ENCODE results near the gene C16orf92. TPM values are rescaled to one million over a fixed set of nuclear protein-coding genes. Genes with fewer than 3 reads are reported as not detected.
"Not testable (repeated sequence)": the region's sequence is repeated elsewhere in the genome, so short reads cannot be mapped to it uniquely, and the experiment has no call there.

The C16orf92 gene
- total and polyA plus RNA-seq, 4 experiments from 2014 or later = not detected

DNA sequence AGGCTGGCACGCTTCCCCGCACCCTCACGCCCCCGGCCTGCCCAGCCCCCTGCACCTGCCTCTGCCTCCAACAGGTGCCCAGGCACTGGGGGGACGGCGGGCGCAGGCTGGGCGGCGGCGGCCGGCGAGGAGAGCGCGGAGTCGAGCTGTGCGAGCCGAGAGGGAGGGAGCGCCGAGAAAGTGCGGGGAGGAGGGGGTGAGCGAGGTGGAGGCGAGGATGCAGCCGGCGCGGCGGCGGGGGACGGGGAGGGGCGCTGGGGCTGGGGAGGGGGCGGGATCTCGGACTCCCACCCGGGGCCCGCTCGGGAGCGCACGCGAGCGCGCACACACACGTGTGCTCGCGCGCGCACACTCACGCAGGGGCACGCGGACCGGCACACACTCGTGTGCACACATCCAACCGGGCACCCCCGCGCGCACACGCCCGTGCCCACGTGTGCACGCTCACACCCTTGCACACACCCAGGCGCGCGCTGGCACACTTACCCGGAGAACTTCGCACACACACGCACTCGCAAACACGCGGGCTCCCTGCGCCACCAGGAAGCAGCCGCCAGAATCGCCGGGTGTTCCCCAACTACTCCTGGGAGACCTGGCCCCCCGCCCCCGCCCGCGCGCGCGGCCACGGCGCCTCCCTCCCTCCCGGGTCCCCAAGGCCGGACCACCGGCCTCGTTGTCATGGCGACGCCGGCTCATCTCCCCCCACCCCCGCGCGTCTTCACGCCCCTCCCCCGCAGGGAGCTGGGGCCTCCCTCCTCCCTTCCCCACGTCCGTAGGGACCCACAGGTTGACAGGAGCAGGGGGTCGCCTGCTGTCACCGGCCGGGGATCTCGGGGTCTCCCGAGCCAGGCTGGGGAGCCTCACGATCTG is 11.9 kb upstream of the C16orf92 start, which contains the start of gene DOC2A:
Gene DOC2A, minus strand, starts transcription at position 184 of the 870 bp plus-strand sequence. CDS start 805 bp downstream, outside the sequence.
- intact Hi-C loops (cut with micrococcal nuclease) = no loop called here
- peak within 1 kb of the TSS in 2 of 7 donors; percentile 62 to 75 for H3K27ac Mint-ChIP-seq
- peaks cover 2 to 6% (median 4%) of the 10 kb centered on the region in 4 donors for H3K4me1 Mint-ChIP-seq
- peak in 3 of 5 donors; percentile 24 to 32 (median 25) for DNase-seq
- peak within 1 kb of the TSS; percentile 76 to 90 (median 86) for H3K4me3 Mint-ChIP-seq
- POLR2A ChIA-PET (ENCODE audit: partially characterized antibody) = no interaction called here
- Histone ChIP-seq H3K27me3 (ENCODE audit: insufficient read depth, low read length) (peaks cover 7% of the 10 kb centered on the region), H3K4me3 (ENCODE audit: low read length in 2 of 2) (peak within 1 kb of the TSS in 1 of 2 donors; percentile 34), H3K4me1 (ENCODE audit: insufficient read depth, low read length) (peaks cover 7% of the 10 kb centered on the region), H3K36me3 (ENCODE audit: insufficient read depth, low read length) (no peaks in the 10 kb centered on the region), H3K9me3 (ENCODE audit: control insufficient read depth in 1 of 2, low read length in 2 of 2) (no peaks in the 10 kb centered on the region), H3K27ac (ENCODE audit: low read depth, low read length) (no peak within 1 kb of the TSS)
- peaks cover 7 to 17% of the 10 kb centered on the region in 2 donors for H3K27me3 Mint-ChIP-seq
- H3K9me3 Mint-ChIP-seq = no peaks in the 10 kb centered on the region
- CTCF ChIA-PET (ENCODE audit: partially characterized antibody) = no interaction called here
- H3K36me3 Mint-ChIP-seq = no peaks in the 10 kb centered on the region

DNA sequence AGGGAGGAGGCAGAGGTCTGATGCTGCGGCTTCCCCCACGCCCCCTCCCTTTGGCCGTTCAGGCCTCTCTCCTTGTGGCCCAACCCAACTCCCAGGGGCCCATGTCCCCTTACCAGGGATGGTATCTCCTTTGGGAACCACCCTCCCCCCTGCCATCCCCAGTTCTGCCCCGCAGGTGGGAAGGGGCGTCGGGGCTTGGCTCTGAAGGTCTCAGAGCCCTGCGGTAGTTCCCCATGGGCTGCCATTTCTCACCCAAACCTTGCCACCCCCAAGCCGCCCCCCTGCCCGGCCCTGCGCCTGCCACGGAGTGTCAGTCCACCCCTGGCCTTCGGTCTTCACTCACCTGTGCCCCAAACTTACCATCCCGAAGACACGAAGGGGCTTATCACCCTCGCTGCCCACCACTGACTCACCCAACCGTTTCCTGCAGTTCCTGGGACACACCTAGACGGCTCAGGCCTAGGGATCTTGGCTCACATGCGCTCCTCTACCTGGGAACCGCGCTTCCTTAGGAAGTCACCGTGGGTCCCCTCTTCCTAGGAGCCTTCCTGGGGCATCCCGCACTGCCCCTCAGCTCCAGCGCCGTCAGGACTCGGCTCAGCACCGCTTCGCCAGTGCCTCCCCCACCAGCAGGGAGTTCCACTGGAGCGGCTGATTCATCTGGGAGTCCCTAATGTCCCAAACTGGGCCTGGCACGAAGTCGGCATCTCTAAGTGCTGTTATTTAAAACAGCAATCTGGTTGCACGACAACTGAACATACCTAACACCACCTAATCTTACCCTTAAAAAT is 11.1 kb upstream of the C16orf92 start:
- peak overlapping the region; percentile 81 to 90 (median 86) for H3K4me3 Mint-ChIP-seq
- intact Hi-C loops (cut with micrococcal nuclease) = no loop called here
- H3K27me3 ChIP-seq (ENCODE audit: insufficient read depth, low read length) = peaks cover 7% of the 10 kb centered on the region
- H3K4me1 Mint-ChIP-seq = peaks cover 2 to 6% (median 4%) of the 10 kb centered on the region in 4 donors
- no peaks in the 10 kb centered on the region for H3K9me3 ChIP-seq (ENCODE audit: control insufficient read depth in 1 of 2, low read length in 2 of 2)
- H3K4me3 ChIP-seq (ENCODE audit: low read length in 2 of 2) = peak overlapping the region in 1 of 2 donors; percentile 34
- ChIA-PET POLR2A (ENCODE audit: partially characterized antibody) (no interaction called here), CTCF (ENCODE audit: partially characterized antibody) (interaction anchor here (1.0 kb wide), 1 partner anchor 21 kb away, joined by 3 read pairs; no protein-coding TSS in a partner anchor)
- H3K9me3 Mint-ChIP-seq = no peaks in the 10 kb centered on the region
- H3K27ac Mint-ChIP-seq = peak overlapping the region in 6 of 7 donors; percentile 29 to 82 (median 64)
- DNase-seq = no peak
- H3K36me3 ChIP-seq (ENCODE audit: insufficient read depth, low read length) = no peaks in the 10 kb centered on the region
- no peaks in the 10 kb centered on the region for H3K36me3 Mint-ChIP-seq
- H3K27me3 Mint-ChIP-seq = peaks cover 7 to 17% of the 10 kb centered on the region in 2 donors
- no peak overlapping the region for H3K27ac ChIP-seq (ENCODE audit: low read depth, low read length)
- H3K4me1 ChIP-seq (ENCODE audit: insufficient read depth, low read length) = peaks cover 7% of the 10 kb centered on the region

DNA sequence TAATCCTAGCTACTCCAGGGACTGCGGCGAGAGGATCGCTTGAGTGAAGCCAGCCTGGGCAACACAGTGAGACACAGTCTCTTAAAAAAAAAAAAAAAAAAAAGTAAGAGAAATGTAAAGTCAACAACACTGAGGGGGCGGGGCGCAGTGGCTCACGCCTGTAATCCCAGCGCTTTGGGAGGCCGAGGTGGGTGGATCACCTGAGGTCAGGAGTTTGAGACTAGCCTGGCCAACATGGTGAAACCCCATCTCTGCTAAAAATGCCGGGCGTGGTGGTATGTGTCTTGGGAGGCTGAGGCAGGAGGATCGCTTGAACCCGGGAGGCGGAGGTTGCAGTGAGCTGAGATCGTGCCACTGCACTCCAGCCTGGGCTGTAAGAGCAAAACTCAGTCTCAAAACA is 10.4 kb upstream of the C16orf92 start:
- H3K9me3 Mint-ChIP-seq; H3K4me3 ChIP-seq (ENCODE audit: low read length in 2 of 2); H3K4me1 Mint-ChIP-seq; intact Hi-C loops (cut with micrococcal nuclease); H3K27ac ChIP-seq (ENCODE audit: low read depth, low read length); H3K4me1 ChIP-seq (ENCODE audit: insufficient read depth, low read length); POLR2A ChIA-PET (ENCODE audit: partially characterized antibody); DNase-seq; H3K27me3 ChIP-seq (ENCODE audit: insufficient read depth, low read length); H3K9me3 ChIP-seq (ENCODE audit: control insufficient read depth in 1 of 2, low read length in 2 of 2); H3K36me3 Mint-ChIP-seq; H3K36me3 ChIP-seq (ENCODE audit: insufficient read depth, low read length): not testable (repeated sequence)
- Mint-ChIP-seq H3K27me3 (peaks cover 7 to 17% of the 10 kb centered on the region in 2 donors), H3K27ac (peak overlapping the region in 1 of 7 donors; percentile 31), H3K4me3 (peak overlapping the region in 5 of 8 donors; percentile 17 to 87 (median 72))
- CTCF ChIA-PET (ENCODE audit: partially characterized antibody) = interaction anchor here (0.6 to 1.2 kb wide), 4 partner anchors 11 to 312 kb away, joined by 3 to 5 read pairs (median 3); partner anchors contain the start of gene C16orf92

- H3K4me1 Mint-ChIP-seq; DNase-seq; CTCF ChIA-PET (ENCODE audit: partially characterized antibody); H3K27ac Mint-ChIP-seq; H3K36me3 Mint-ChIP-seq; H3K27me3 ChIP-seq (ENCODE audit: insufficient read depth, low read length); H3K27me3 Mint-ChIP-seq; H3K9me3 ChIP-seq (ENCODE audit: control insufficient read depth in 1 of 2, low read length in 2 of 2); H3K4me1 ChIP-seq (ENCODE audit: insufficient read depth, low read length); POLR2A ChIA-PET (ENCODE audit: partially characterized antibody); H3K27ac ChIP-seq (ENCODE audit: low read depth, low read length); H3K9me3 Mint-ChIP-seq; intact Hi-C loops (cut with micrococcal nuclease); H3K4me3 ChIP-seq (ENCODE audit: low read length in 2 of 2); H3K36me3 ChIP-seq (ENCODE audit: insufficient read depth, low read length): not testable (repeated sequence)
- H3K4me3 Mint-ChIP-seq = peak overlapping the region in 1 of 8 donors; percentile 12
Observed at GRCh38 chr16:30015450-30015849, 7.5 kb upstream of the C16orf92 start.

DNA sequence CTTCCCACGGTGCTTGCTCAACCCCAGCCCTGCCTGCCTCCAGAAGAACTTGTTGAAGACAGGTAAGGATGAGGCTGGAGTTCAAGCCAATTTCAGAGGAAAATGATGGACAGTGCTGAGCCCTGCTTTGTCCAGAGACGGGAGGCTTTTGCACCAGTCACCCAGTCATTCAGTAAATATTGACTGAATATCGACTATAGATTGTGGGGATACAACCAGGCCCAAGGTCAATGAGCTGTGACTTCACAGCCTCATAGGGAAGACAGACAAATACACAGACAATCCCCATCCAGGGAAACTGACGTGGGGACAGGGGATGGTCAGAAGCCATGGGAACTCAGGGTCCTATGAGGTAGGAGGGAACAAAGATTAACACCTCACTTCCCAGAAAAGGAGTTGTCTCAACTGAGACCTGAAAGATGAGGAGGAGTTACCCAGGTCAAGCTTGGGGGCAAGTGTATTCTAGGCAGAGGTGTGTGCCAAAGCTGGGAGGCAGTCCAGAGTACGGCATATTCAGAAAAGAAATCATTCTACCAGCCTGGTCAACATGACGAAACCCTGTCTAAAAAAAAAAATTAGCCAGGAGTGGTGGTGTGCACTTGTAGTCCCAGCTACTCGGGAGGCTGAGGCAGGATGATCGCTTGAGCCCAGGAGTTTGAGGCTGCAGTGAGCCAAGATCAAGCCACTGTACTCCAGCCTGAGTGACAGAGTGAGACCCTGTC is 6.3 kb upstream of the C16orf92 start:
- H3K4me1 Mint-ChIP-seq = peaks cover 6 to 14% (median 10%) of the 10 kb centered on the region in 4 donors
- H3K9me3 ChIP-seq (ENCODE audit: control insufficient read depth in 1 of 2, low read length in 2 of 2) = no peaks in the 10 kb centered on the region
- ChIA-PET CTCF (ENCODE audit: partially characterized antibody) (interaction anchor here (1.9 to 3.3 kb wide), 2 partner anchors 16 to 317 kb away, joined by 6 to 11 read pairs; no protein-coding TSS in a partner anchor), POLR2A (ENCODE audit: partially characterized antibody) (no interaction called here)
- H3K9me3 Mint-ChIP-seq = no peaks in the 10 kb centered on the region
- DNase-seq = no peak
- intact Hi-C loops (cut with micrococcal nuclease) = no loop called here
- no peak overlapping the region for H3K4me3 ChIP-seq (ENCODE audit: low read length in 2 of 2)
- no peak overlapping the region for H3K4me3 Mint-ChIP-seq
- peaks cover 7% of the 10 kb centered on the region for H3K4me1 ChIP-seq (ENCODE audit: insufficient read depth, low read length)
- H3K27me3 Mint-ChIP-seq = peaks cover 4 to 6% of the 10 kb centered on the region in 2 donors
- H3K36me3 Mint-ChIP-seq = no peaks in the 10 kb centered on the region
- H3K36me3 ChIP-seq (ENCODE audit: insufficient read depth, low read length) = no peaks in the 10 kb centered on the region
- H3K27me3 ChIP-seq (ENCODE audit: insufficient read depth, low read length) = no peaks in the 10 kb centered on the region
- no peak overlapping the region for H3K27ac ChIP-seq (ENCODE audit: low read depth, low read length)
- H3K27ac Mint-ChIP-seq = peak overlapping the region in 1 of 7 donors; percentile 14

- CTCF ChIA-PET (ENCODE audit: partially characterized antibody) = interaction anchor here (1.9 to 3.3 kb wide), 2 partner anchors 15 to 317 kb away, joined by 6 to 11 read pairs; no protein-coding TSS in a partner anchor
- H3K9me3 Mint-ChIP-seq = no peaks in the 10 kb centered on the region
- H3K27me3 Mint-ChIP-seq = peaks cover under 1% of the 10 kb centered on the region in 2 donors
- intact Hi-C loops (cut with micrococcal nuclease) = no loop called here
- H3K27me3 ChIP-seq (ENCODE audit: insufficient read depth, low read length) = no peaks in the 10 kb centered on the region
- DNase-seq = no peak
- peaks cover 4 to 13% (median 7%) of the 10 kb centered on the region in 4 donors for H3K4me1 Mint-ChIP-seq
- H3K36me3 ChIP-seq (ENCODE audit: insufficient read depth, low read length) = no peaks in the 10 kb centered on the region
- POLR2A ChIA-PET (ENCODE audit: partially characterized antibody) = no interaction called here
- no peak overlapping the region for H3K27ac ChIP-seq (ENCODE audit: low read depth, low read length)
- H3K9me3 ChIP-seq (ENCODE audit: control insufficient read depth in 1 of 2, low read length in 2 of 2) = no peaks in the 10 kb centered on the region
- no peak overlapping the region for H3K4me3 Mint-ChIP-seq
- peaks cover 9% of the 10 kb centered on the region for H3K4me1 ChIP-seq (ENCODE audit: insufficient read depth, low read length)
- no peak overlapping the region for H3K4me3 ChIP-seq (ENCODE audit: low read length in 2 of 2)
- no peaks in the 10 kb centered on the region for H3K36me3 Mint-ChIP-seq
- H3K27ac Mint-ChIP-seq = peak overlapping the region in 1 of 7 donors; percentile 46
Observed at GRCh38 chr16:30017277-30017656, 5.7 kb upstream of the C16orf92 start.

All from CD4-positive, alpha-beta memory T cell (primary cell).